Lower lobe of right lung (tissue), 2 donors: Measurements from ENCODE around the gene INO80. TPM values are rescaled to one million over a fixed set of nuclear protein-coding genes. Genes with fewer than 3 reads are reported as not detected.

Experiments used
- ATAC-seq, 2 donors: fragments of 200-7000 bp; cut with Tn5 transposase; one replicate each; pipeline ENCODE4 v1.9.1; 2020 to 2022; ENCODE audit warnings: mild to moderate bottlenecking in 2 of 2, moderate library complexity in 2 of 2
- DNase-seq: peaks from one replicate; pipeline ENCODE4 v3.0.0-alpha.2; 2020
- H3K27ac ChIP-seq: fragments of 200-600 bp; one replicate; pipeline ENCODE4 v1.8.0; 2022
- H3K27me3 ChIP-seq: fragments of 200-600 bp; one replicate; pipeline ENCODE4 v1.8.0; 2022; ENCODE audit warnings: low read depth
- H3K36me3 ChIP-seq: fragments of 200-600 bp; one replicate; pipeline ENCODE4 v1.8.0; 2022; ENCODE audit warnings: mild to moderate bottlenecking
- H3K4me1 ChIP-seq: fragments of 200-600 bp; one replicate; pipeline ENCODE4 v1.8.0; 2022
- H3K4me3 ChIP-seq: fragments of 200-600 bp; one replicate; pipeline ENCODE4 v1.8.0; 2022; ENCODE audit warnings: mild to moderate bottlenecking
- H3K9me3 ChIP-seq: fragments of 200-600 bp; one replicate; pipeline ENCODE4 v1.8.0; 2022
- intact Hi-C: fragments of 100-400 bp; cut with DNase I; formaldehyde crosslinking; loops from one replicate; pipeline ENCODE4 v1.11.0; 2022
- total RNA-seq: library from RNA; stranded (reverse); fragmentation: NEBNext Ultra II Directional; extraction: Animal tissue kit (Norgen Biotek cat#: 25700); gene quantifications from one replicate; pipeline ENCODE4 v1.2.1, GENCODE V29; 2021
- TF ChIP-seq, protein P1 (sequence below): fragments of 200-600 bp; IDR thresholded peaks from one replicate; pipeline ENCODE4 v1.8.0; 2022; ENCODE audit warnings: antibody characterized with exemption, mild to moderate bottlenecking
- donor health status: DM: no; HTN: yes; CAD: no; lungs with severe emphysema.

INO80 gene
- total RNA-seq, 1 donor from 2014 or later, result 25.0 TPM

DNA sequence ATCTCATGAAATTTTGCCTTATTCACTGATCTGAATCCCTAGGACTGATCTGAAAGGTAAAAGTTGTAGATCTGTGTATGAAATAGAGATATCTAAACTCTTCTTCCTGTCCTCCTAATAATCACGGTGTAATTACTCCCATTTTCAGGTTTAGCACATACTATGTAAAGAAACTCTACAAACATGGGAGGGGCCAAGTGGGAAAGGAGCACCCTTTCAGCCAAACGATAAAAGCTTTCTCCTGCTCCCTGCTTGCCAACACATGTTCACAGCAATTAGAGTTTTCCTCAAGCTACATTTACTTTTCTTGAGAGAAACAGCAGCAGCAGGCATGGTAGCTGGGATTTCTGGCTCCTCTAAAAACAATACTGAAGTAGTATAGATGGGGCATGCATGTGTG is 91.2 kb downstream of the INO80 start:
- Histone ChIP-seq H3K27ac (peak overlapping the region; percentile 50), H3K9me3 (no peaks in the 10 kb centered on the region), H3K36me3 (peaks cover 60% of the 10 kb centered on the region), H3K4me3 (no peak overlapping the region), H3K27me3 (no peaks in the 10 kb centered on the region), H3K4me1 (peaks cover 32% of the 10 kb centered on the region)
- TF ChIP-seq, protein P1, sequence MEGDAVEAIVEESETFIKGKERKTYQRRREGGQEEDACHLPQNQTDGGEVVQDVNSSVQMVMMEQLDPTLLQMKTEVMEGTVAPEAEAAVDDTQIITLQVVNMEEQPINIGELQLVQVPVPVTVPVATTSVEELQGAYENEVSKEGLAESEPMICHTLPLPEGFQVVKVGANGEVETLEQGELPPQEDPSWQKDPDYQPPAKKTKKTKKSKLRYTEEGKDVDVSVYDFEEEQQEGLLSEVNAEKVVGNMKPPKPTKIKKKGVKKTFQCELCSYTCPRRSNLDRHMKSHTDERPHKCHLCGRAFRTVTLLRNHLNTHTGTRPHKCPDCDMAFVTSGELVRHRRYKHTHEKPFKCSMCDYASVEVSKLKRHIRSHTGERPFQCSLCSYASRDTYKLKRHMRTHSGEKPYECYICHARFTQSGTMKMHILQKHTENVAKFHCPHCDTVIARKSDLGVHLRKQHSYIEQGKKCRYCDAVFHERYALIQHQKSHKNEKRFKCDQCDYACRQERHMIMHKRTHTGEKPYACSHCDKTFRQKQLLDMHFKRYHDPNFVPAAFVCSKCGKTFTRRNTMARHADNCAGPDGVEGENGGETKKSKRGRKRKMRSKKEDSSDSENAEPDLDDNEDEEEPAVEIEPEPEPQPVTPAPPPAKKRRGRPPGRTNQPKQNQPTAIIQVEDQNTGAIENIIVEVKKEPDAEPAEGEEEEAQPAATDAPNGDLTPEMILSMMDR, result no peak
- intact Hi-C loops, result no loop called here
- DNase-seq (no peak), ATAC-seq (peak in 1 of 2 donors; percentile 50)

DNA sequence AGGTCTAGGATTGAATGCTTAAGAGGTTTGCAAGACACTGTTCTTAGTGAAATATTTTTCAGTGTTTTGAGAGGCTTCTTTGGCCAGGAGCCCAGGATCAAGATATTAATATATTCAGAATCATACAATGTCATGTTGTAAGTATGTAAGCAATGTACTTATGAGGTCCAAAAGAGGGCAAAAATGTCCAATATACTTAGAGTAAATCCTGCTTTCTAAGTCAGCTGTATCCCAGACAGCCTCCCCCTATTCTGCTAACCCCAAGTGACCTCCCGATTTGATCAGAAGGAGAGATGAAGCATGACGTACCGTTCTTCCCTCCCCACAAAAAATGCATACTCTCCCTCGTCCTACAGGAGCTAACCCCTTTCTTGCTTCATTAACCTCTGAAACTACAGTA is 91.9 kb downstream of the INO80 start:
- TF ChIP-seq, protein P1, result no peak
- ATAC-seq (peak; percentile 35 to 64), DNase-seq (no peak)
- Histone ChIP-seq H3K9me3 (no peaks in the 10 kb centered on the region), H3K4me1 (peaks cover 33% of the 10 kb centered on the region), H3K27ac (peak overlapping the region; percentile 50), H3K4me3 (no peak overlapping the region), H3K27me3 (no peaks in the 10 kb centered on the region), H3K36me3 (peaks cover 59% of the 10 kb centered on the region)
- intact Hi-C loops, result no loop called here

DNA sequence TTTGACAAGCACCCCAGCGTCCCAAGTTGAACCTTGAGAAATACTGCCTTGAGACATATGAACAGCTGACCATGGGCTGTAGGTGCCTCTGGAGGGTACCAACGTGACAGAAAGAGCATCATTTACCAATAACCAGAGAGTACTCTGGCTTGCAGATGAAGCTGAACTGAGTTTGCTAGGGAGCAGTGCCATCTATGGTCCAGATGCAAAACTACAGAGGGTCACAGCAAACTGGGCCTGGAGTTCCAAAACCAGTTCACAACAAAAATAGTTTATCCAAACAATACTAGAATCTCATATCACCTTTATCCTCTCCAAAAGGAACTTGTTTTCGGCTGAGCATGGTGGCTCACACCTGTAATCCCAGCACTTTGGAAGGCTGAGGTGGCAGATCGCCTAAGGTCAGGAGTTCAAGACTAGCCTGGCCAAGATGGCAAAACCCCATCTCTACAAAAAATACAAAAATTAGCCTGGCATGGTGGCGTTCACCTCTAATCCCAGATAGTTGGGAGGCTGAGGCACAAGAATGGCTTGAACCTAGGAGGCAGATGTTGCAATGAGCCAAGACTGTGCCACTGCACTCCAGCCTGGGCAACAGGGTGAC is 93.5 kb downstream of the INO80 start:
- TF ChIP-seq, protein P1, result peak; percentile 76
- H3K27ac ChIP-seq, result no peak overlapping the region
- peak; percentile 28 to 43 for ATAC-seq

DNA sequence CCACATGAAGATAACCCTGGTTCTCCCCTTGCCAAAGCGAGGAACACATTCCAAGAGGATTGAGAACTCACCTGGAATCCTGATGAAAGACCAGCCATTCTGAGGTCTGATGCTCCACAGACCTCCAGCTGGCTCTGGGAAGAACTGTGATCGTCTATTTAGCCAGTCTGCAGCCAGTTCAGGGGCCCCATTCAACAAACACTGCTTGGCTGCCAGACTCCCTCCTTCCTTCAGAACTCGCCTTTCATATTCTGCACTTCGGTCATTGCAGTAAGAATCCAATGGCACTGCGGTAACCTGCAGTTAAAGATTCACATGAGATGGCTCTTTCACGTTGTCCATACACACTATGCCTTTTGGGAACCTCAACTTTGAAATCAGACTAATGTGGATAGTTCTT is 95.3 kb downstream of the INO80 start:
- Histone ChIP-seq H3K27ac (no peak overlapping the region), H3K4me3 (no peak overlapping the region), H3K27me3 (no peaks in the 10 kb centered on the region), H3K4me1 (peaks cover 61% of the 10 kb centered on the region), H3K9me3 (no peaks in the 10 kb centered on the region), H3K36me3 (peaks cover 45% of the 10 kb centered on the region)
- TF ChIP-seq, protein P1, result no peak
- DNase-seq, result no peak
- intact Hi-C loops, result no loop called here
- ATAC-seq, result no peak

More for the DNA sequence above, 93.5 kb downstream of the INO80 start:
- H3K4me3 ChIP-seq, result no peak overlapping the region
- H3K4me1 ChIP-seq, result peaks cover 47% of the 10 kb centered on the region
- no peaks in the 10 kb centered on the region for H3K27me3 ChIP-seq
- H3K36me3 ChIP-seq, result peaks cover 54% of the 10 kb centered on the region
- no peaks in the 10 kb centered on the region for H3K9me3 ChIP-seq
- DNase-seq, result no peak
- intact Hi-C loops, result no loop called here

DNA sequence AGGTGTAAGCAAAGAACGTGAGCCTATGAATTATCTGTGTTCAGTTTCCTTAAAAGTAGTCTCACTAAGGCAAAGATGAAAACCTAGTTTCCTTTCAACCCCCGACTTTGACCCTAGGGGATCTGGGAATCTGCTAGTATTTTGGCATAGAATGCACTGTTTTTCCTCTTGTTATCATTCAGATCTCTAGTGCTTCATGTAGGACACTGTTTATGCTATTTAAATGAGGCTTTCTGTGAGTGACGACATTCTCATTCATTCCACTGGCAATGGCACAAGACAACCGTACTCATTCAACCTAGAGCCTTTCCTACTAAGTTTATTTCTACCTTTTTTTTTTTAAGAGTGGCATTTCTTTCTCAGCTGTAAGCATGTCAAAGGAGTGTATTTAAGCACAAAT is 95.8 kb downstream of the INO80 start:
- Histone ChIP-seq H3K27ac (peak overlapping the region; percentile 59), H3K4me3 (no peak overlapping the region), H3K27me3 (no peaks in the 10 kb centered on the region), H3K9me3 (no peaks in the 10 kb centered on the region), H3K36me3 (peaks cover 43% of the 10 kb centered on the region), H3K4me1 (peaks cover 61% of the 10 kb centered on the region)
- DNase-seq, result no peak
- intact Hi-C loops, result no loop called here
- no peak for ATAC-seq
- TF ChIP-seq, protein P1, result no peak
